ENCODE results near the gene KIZ.
A peak's percentile ranks its signal among the peaks of the same experiment; 100 is the strongest.

DNA sequence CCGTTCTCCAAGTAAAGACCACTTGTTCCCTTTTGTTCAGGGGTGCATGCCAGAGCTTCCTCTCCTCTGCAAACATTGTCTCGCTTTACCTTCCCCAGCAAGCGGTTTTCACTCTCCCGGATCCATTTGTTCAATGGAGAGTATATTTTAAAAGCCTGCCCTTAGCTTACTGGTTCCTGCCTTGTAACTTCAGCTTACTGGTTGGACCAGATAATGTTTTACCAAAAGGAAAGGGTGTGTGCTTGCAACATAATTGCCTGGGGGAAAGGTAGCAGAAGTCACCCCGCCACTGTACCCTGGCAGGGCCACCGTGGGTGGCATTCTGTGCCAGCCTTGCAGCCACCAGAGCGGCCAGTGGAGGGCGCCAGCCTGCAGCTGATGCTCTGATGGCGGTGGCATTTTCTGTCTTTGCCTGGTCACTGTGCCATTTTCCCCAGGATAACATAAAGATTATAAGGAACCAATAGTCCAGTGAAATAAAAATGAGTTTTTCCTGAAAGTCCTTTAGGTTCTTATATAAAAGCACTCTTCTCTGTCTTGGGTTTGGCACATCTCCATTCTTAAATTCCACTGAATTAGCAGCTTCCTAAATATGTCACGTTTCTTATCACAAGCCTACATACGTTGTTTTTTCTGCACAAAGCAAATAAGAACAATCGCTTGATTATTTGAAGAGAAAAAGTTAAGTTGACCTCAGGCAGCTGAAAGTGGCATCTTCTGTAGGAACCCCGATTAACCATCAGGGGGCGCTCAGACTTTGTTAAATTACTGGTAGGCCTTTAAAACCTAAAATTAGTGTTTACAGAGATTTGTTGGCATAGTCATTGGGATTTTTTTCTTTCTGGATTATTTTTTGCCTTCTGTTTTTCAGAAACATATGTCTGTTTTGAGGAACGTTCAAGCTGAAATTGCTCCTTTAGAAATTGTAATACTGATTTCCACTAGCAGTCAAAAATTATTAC lies 109.9 kb downstream of the KIZ start:
- TF ChIP-seq POLR2AphosphoS5 (IDR thresholded peaks at IDR 0.05; ENCODE audit: insufficient read depth in 1 of 2, low read depth in 1 of 2), result peak in 1 of 2 donors; percentile 33
- TF ChIP-seq, protein P1, sequence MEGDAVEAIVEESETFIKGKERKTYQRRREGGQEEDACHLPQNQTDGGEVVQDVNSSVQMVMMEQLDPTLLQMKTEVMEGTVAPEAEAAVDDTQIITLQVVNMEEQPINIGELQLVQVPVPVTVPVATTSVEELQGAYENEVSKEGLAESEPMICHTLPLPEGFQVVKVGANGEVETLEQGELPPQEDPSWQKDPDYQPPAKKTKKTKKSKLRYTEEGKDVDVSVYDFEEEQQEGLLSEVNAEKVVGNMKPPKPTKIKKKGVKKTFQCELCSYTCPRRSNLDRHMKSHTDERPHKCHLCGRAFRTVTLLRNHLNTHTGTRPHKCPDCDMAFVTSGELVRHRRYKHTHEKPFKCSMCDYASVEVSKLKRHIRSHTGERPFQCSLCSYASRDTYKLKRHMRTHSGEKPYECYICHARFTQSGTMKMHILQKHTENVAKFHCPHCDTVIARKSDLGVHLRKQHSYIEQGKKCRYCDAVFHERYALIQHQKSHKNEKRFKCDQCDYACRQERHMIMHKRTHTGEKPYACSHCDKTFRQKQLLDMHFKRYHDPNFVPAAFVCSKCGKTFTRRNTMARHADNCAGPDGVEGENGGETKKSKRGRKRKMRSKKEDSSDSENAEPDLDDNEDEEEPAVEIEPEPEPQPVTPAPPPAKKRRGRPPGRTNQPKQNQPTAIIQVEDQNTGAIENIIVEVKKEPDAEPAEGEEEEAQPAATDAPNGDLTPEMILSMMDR (IDR thresholded peaks at IDR 0.05), result peak; percentile 54 to 65 (median 57)
- TF ChIP-seq POLR2A (IDR thresholded peaks at IDR 0.05), result no peak
